Endodermal cell (in vitro differentiated cells): ENCODE results near the gene CMIP. TPM values are rescaled to one million over a fixed set of nuclear protein-coding genes. Genes with fewer than 3 reads are reported as not detected.

Experiments used
- DNase-seq: peaks from one replicate; pipeline ENCODE4 v3.0.0-alpha.2; 2017
- H3K27ac ChIP-seq: 2 replicates; pipeline ENCODE4 v1.5.1; 2013; ENCODE audit warnings: mild to moderate bottlenecking, low read depth, low read length, moderate library complexity
- H3K27me3 ChIP-seq: 2 replicates; pipeline ENCODE4 v1.6.1; 2013; ENCODE audit warnings: mild to moderate bottlenecking, low read length, moderate library complexity; ENCODE audit not compliant: insufficient read depth, control insufficient read depth, poor library complexity, severe bottlenecking
- H3K36me3 ChIP-seq: 2 replicates; pipeline ENCODE4 v1.7.0; 2013; ENCODE audit warnings: mild to moderate bottlenecking, low read length, moderate library complexity; ENCODE audit not compliant: control insufficient read depth, insufficient read depth
- H3K4me1 ChIP-seq: one replicate; pipeline ENCODE4 v1.7.0; 2013; ENCODE audit warnings: low read length; ENCODE audit not compliant: control insufficient read depth, insufficient read depth
- H3K4me3 ChIP-seq: 2 replicates; pipeline ENCODE4 v1.5.1; 2013; ENCODE audit warnings: mild to moderate bottlenecking, low read length, moderate library complexity
- H3K9ac ChIP-seq: 2 replicates; pipeline ENCODE4 v1.6.1; 2013; ENCODE audit warnings: mild to moderate bottlenecking, low read length, moderate library complexity; ENCODE audit not compliant: poor library complexity, severe bottlenecking; ENCODE audit errors: extremely low read depth
- H3K9me3 ChIP-seq: 2 replicates; pipeline ENCODE4 v1.6.1; 2013; ENCODE audit warnings: mild to moderate bottlenecking, low read length, moderate library complexity; ENCODE audit not compliant: control insufficient read depth
- H3K27ac Mint-ChIP-seq: 2 replicates; pipeline ENCODE4 v1.8.0; 2020; ENCODE audit warnings: mixed read lengths
- H3K27me3 Mint-ChIP-seq: 2 replicates; pipeline ENCODE4 v1.8.0; 2021; ENCODE audit warnings: mild to moderate bottlenecking, mixed read lengths; ENCODE audit not compliant: insufficient read depth
- H3K36me3 Mint-ChIP-seq: 2 replicates; pipeline ENCODE4 v1.8.0; 2020; ENCODE audit warnings: low read depth, mixed read lengths
- H3K4me1 Mint-ChIP-seq: 2 replicates; pipeline ENCODE4 v1.8.0; 2020; ENCODE audit warnings: mixed read lengths
- H3K4me3 Mint-ChIP-seq: 2 replicates; pipeline ENCODE4 v1.8.0; 2020; ENCODE audit warnings: mild to moderate bottlenecking, moderate library complexity, mixed read lengths
- H3K9me3 Mint-ChIP-seq: 2 replicates; pipeline ENCODE4 v1.8.0; 2020; ENCODE audit warnings: mild to moderate bottlenecking, mixed read lengths
- WGBS, 2 experiments: methylation state at CpG; one replicate each; pipeline versions ENCODE4 v1.1.5 to v1.1.7; 2013; ENCODE audit warnings: missing lambda C conversion rate in 2 of 2, mixed read lengths in 1 of 2; ENCODE audit not compliant: insufficient coverage in 1 of 2, insufficient read length in 1 of 2; 5-methylcytosine and 5-hydroxymethylcytosine counted together
- total RNA-seq, 2 donors: library from RNA; stranded (reverse); fragmentation: NEBNext Ultra II Directional in 1 of 2; extraction: Animal tissue kit (Norgen Biotek cat#: 25700) in 1 of 2; gene quantifications; 2 replicates in 1 of 2; 3 replicates in 1 of 2; pipeline ENCODE4 v1.2.1, GENCODE V29; 2021
- TF ChIP-seq, protein P1 (sequence below): fragments of 200-600 bp; sonication (generic); conservative IDR thresholded peaks from 2 replicates; pipeline ENCODE4 v1.5.0; 2021; ENCODE audit warnings: antibody characterized with exemption, mild to moderate bottlenecking

The CMIP gene
- total RNA-seq, 2 donors from 2014 or later, result 64.0 to 64.7 TPM

DNA sequence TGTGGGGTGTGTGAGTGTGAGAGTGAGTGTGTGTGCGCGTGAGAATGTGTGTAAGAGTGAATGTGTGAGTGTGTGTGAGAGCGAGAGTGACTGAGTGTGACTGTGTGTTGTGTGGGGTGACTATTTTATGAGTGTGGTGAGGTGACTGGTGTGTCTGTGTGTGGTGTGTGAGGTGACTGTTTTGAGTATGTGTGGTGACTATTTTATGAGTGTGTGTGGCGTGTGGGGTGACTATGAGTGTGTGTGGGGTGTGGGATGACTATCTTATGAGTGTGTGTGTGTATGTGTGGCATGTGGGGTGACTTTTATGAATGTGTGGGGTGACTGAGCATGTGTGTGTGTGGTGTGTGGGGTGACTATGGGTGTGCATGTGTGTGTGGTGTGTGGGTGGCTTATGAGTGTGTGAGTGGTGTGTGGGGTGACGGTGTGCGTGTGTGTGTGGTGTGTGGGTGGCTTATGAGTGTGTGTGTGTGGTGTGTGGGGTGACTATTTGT, 181.6 kb downstream of the CMIP start:
- H3K4me1 ChIP-seq, result peaks cover 8% of the 10 kb centered on the region
- TF ChIP-seq, protein P1, sequence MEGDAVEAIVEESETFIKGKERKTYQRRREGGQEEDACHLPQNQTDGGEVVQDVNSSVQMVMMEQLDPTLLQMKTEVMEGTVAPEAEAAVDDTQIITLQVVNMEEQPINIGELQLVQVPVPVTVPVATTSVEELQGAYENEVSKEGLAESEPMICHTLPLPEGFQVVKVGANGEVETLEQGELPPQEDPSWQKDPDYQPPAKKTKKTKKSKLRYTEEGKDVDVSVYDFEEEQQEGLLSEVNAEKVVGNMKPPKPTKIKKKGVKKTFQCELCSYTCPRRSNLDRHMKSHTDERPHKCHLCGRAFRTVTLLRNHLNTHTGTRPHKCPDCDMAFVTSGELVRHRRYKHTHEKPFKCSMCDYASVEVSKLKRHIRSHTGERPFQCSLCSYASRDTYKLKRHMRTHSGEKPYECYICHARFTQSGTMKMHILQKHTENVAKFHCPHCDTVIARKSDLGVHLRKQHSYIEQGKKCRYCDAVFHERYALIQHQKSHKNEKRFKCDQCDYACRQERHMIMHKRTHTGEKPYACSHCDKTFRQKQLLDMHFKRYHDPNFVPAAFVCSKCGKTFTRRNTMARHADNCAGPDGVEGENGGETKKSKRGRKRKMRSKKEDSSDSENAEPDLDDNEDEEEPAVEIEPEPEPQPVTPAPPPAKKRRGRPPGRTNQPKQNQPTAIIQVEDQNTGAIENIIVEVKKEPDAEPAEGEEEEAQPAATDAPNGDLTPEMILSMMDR, result no peak
- no peaks in the 10 kb centered on the region for H3K9me3 Mint-ChIP-seq
- H3K4me3 Mint-ChIP-seq, result no peak overlapping the region
- peaks cover 6% of the 10 kb centered on the region for H3K36me3 Mint-ChIP-seq
- WGBS, 2 experiments, result 92 to 100% methylated on average over 3 to 6 of the region's 6 CpGs
- no peaks in the 10 kb centered on the region for H3K4me1 Mint-ChIP-seq
- no peaks in the 10 kb centered on the region for H3K9me3 ChIP-seq
- no peak for DNase-seq
- H3K36me3 ChIP-seq, result peaks cover 7% of the 10 kb centered on the region
- H3K27ac Mint-ChIP-seq, result no peak overlapping the region
- no peaks in the 10 kb centered on the region for H3K27me3 ChIP-seq
- no peak overlapping the region for H3K4me3 ChIP-seq
- H3K27me3 Mint-ChIP-seq, result no peaks in the 10 kb centered on the region
- H3K27ac ChIP-seq, result no peak overlapping the region
- H3K9ac ChIP-seq, result no peak overlapping the region

DNA sequence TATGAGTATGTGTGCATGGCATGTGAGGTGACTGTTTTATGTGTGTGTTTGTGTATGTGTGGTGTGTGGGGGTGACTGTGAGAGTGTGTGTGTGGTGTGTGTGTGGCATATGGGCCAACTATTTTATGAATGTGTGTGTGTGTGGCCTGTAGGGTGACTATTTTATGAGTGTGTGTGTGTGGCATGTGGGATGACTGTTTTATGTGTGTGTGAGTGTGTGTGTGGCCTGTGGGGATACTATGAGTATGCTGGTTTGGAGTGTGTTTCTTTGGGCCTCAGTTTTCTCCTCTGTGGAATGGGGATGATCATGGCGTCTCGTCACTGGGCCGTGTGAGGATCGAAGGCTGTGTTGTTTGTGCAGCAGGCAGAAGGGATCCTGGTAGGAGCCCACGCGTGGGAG, 182.4 kb downstream of the CMIP start:
- Mint-ChIP-seq H3K27me3 (no peaks in the 10 kb centered on the region), H3K9me3 (no peaks in the 10 kb centered on the region), H3K36me3 (peaks cover 6% of the 10 kb centered on the region), H3K4me1 (no peaks in the 10 kb centered on the region), H3K27ac (no peak overlapping the region), H3K4me3 (no peak overlapping the region)
- Histone ChIP-seq H3K9ac (no peak overlapping the region), H3K27ac (no peak overlapping the region), H3K36me3 (peaks cover 1% of the 10 kb centered on the region), H3K4me1 (peaks cover 8% of the 10 kb centered on the region), H3K27me3 (no peaks in the 10 kb centered on the region), H3K9me3 (no peaks in the 10 kb centered on the region), H3K4me3 (no peak overlapping the region)
- DNase-seq, result no peak
- TF ChIP-seq, protein P1, result no peak
- 93 to 94% methylated on average over 6 of the region's 6 CpGs for WGBS, 2 experiments

DNA sequence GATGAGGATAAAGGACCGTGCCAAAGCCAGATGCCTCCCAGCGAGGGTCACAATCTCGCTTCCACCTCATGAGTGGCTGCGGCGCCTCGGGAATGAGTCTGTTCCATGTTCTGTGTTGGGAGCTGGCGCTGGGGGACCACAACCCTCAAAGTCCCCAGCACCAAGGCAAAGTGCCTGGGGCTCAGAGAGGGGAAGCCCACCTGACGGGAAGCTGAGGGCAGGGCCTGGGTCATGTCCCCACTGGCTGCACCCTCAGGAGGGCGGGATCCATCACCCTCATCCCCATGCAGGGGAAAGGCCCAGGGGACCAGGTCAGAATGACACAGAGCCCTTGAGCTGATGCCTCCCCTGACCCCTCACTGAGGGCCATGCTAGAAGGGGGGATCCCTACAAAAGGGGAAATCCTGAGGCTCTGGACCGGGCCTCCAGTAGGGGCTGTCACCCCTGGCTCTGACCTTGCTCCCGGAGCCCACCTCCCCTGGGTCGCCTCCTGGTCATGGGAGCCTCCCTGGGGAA, 183.2 kb downstream of the CMIP start:
- TF ChIP-seq, protein P1, result no peak
- Histone ChIP-seq H3K9ac (no peak overlapping the region), H3K36me3 (no peaks in the 10 kb centered on the region), H3K27me3 (no peaks in the 10 kb centered on the region), H3K4me1 (peaks cover 8% of the 10 kb centered on the region), H3K4me3 (no peak overlapping the region), H3K9me3 (no peaks in the 10 kb centered on the region), H3K27ac (no peak overlapping the region)
- Mint-ChIP-seq H3K4me1 (peaks cover 6% of the 10 kb centered on the region), H3K36me3 (no peaks in the 10 kb centered on the region), H3K27me3 (no peaks in the 10 kb centered on the region), H3K27ac (peak overlapping the region; percentile 35), H3K9me3 (no peaks in the 10 kb centered on the region), H3K4me3 (no peak overlapping the region)
- no peak for DNase-seq
- 93 to 95% methylated on average over 10 to 12 of the region's 12 CpGs for WGBS, 2 experiments
